GM18861 (cell line): ENCODE measurements around the gene ZAR1.
"Not testable (repeated sequence)": the region's sequence is repeated elsewhere in the genome, so short reads cannot be mapped to it uniquely, and the experiment has no call there.

Source experiments
- ATAC-seq: cut with Tn5 transposase; IDR thresholded peaks from one replicate; pipeline ENCODE4 v1.9.1; 2021; ENCODE audit not compliant: unreplicated experiment

The ZAR1 gene, protein sequence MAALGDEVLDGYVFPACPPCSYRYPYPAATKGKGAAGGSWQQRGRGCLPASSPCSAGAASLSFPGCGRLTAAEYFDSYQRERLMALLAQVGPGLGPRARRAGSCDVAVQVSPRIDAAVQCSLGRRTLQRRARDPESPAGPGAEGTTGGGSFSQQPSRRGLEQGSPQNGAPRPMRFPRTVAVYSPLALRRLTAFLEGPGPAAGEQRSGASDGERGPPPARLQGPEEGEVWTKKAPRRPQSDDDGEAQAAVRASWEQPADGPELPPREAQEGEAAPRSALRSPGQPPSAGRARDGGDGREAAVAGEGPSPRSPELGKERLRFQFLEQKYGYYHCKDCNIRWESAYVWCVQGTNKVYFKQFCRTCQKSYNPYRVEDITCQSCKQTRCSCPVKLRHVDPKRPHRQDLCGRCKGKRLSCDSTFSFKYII

DNA sequence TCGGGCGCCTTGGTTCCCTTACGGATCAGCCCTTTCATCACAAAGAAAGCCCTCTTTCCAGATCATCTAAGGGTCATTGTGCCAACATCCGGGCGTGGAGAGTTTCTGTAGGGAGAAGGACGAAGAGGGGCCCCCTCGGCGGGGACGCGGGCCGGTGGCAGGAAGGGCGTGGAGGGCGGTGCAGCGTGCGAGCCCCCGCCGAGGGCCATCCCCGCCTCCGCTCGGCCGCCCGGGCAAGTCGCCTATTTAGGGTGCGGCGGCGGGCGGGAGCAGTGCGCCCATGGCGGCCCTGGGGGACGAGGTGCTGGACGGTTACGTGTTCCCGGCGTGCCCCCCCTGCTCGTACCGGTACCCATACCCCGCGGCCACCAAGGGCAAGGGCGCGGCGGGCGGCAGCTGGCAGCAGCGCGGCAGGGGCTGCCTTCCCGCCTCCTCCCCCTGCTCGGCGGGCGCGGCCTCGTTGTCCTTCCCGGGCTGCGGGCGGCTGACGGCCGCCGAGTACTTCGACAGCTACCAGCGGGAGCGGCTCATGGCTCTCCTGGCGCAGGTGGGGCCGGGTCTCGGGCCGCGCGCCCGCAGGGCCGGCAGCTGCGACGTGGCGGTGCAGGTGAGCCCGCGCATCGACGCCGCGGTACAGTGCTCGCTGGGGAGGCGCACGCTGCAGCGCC is at the start of gene ZAR1:
Gene ZAR1 (plus strand): TSS at position 241 of the 668 bp plus-strand sequence. CDS start 40 bp downstream, at position 281.
- no peak for ATAC-seq

DNA sequence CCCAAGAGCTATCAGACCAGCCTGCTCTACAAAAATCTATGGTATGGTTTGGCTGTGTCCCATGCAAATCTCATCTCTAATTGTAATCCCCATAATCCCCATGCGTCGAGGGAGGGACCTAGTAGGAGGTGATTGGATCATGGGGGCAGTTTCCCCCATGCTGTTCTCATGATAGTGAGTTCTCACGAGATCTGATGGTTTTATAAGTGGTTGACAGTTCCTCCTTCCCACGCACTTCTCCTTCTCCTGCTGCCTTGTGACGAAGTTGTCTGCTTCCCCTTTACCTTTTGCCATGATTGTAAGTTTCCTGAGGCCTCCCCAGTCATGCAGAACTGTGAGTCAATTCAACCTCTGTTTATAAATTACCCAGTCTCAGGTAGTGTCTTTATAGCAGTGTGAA is 49.1 kb upstream of the ZAR1 start:
- not testable (repeated sequence) for ATAC-seq

DNA sequence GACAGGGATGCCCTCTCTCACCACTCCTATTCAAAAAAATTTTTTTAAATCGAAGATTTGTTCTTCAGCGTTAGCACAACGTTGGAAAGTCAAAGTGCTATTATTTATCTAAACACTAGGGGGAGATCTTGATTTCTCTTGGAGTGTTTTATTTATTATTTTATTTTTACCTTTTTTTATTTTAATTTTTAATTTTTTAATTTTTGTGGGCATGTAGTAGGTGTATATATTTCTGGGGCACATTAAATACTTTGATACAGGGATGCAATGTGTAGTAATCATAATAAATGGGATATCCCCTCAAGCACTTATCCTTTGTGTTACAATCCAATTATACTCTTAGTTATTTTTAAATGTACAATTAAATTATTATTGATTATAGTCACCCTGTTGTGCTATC is 44.3 kb upstream of the ZAR1 start:
- ATAC-seq = no peak

DNA sequence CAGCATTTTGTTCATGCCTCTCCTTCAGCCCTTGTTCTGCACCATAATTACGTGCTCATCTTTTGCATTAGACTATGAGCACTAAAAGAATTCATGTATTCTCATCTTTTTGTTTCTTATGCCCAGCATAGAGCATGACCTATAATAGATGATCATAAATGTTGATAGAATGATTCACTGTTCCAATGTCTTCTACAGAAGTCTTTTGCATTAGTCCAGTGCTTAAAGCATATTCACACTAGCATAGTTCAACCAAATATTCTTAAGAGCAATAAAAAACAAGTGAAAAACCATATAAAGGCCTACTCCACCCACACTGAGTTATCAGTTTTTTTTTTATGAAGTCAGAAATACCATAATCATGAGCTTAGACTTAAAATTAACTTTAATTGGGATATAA is 43.4 kb upstream of the ZAR1 start:
- ATAC-seq = no peak

DNA sequence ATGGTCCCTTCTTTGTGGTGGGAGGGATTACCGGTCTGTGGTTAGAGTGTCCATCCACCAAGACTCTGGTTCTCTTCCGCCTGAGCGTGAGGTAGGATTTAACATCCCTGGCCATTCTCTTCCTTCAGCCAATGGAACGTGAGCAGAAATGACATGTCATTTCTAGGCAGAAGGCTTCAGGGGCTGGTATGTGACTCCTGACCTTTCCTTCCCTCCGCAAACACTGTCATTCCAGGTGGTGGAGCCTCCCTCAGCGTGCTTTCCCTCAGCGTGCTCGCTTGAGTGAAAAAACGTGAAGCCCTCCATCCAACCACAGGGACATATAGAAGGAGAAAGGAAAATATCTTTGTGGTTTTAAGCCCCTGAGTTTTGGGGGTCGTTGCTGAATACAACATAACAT is 40.9 kb upstream of the ZAR1 start:
- no peak for ATAC-seq

DNA sequence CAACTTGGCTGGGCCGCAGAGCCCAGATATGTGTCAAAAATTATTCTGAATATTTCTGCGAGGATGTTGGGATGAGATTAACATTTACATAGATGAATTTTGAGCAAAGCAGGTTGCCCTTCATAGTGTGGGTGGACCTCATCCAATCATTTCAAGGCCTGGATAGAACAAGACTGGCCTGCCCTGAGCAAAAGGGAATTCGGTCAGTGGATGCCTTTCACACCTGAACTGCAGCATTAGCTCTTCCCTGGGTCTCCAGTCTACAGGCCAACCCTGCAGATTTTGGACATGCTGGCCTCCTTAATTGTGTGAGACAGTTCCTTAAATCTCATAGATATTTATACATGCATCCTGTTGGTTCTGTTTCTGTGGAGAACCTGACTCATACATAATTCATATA is 39.3 kb upstream of the ZAR1 start:
- no peak for ATAC-seq

DNA sequence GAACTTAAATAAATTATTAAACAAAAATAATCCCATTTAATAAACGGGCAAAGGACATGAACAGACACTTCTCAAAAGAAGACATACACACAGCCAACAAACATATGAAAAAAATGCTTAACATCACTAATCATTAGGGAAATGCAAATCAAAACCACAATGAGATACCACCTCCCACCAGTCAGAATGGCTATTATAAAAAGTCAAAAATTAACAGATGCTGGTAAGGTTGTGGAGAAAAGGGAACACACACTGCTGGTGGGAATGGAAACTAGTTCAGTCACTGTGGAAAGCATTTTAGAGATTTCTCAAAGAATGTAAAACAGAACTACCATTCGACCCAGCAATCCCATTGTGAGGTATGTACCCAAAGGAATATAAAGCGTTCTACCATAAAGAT is 38.4 kb upstream of the ZAR1 start:
- ATAC-seq = peak; percentile 57

DNA sequence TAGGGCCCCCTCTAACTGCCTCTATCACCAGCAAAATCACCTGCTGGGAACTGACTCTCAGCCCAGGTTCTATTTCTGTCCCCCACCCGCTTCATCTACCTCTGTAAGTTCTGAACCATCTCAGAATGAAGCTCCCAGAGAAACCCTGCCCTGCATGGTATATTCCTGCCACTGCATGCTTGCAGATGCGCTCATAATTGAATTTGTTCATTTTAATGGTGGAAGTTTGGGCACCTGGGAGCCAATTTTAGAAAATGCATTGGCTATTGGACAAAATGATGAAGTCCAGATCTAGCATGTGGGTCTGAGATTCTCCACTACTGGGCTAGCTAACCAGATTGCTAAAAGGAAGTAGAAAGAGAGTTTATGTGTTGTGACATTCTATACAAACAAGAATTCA is 35.5 kb upstream of the ZAR1 start:
- no peak for ATAC-seq

DNA sequence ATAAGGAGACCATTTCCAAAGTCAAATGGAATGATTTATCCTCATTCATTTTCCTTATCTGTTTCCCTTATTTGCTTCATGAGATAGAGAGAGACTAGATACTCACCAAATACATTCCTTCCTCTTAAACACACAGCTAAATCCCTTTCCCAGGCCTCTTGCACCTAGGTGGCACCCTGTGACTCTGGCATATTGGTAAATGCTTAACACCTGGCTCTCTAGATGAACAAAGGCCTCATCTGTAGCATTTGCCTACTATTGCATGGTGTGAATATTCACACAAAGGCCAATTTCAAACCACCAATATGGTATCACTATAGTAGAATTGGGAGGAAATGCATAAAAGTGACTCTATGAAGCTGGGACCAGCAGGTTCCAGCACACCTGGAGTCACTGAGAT is 29.1 kb upstream of the ZAR1 start:
- ATAC-seq = no peak

DNA sequence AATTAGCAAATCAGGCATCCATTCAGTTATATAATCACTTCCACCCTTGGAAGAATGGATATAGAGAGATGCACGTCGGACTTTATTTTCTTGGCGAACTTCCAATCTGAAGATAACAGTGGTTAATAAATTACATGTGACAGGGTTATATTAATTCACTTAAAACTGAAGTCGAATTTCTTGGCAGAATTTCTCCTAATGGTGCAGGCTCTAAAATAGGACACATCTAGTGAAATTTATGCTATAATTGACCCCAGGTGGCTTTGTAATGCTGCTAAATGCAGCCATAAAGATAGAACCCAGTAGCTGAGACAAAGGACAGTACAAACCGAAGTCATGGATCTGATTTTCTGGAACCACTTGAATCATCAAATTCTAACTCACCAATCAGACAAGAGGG is 27.7 kb upstream of the ZAR1 start:
- no peak for ATAC-seq

DNA sequence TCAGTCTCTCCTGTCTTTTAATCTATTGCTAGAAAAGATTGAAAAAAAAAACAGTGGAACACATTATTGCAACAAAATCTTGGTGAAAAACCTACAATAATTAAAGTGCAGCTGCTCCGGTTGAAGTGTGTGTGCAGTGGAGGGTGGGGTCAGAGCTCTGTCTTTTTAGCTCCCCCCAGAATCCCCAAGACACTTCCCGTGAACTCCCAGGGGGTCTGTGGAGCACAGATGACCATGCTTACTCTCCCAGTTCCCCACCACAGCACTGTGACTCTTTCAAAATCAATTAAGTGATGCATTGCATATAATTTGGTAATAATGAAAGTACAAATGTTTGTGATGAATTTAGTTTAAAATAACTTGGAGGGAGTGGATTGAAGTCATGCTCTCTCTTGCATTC is 22.6 kb upstream of the ZAR1 start:
- ATAC-seq = no peak

DNA sequence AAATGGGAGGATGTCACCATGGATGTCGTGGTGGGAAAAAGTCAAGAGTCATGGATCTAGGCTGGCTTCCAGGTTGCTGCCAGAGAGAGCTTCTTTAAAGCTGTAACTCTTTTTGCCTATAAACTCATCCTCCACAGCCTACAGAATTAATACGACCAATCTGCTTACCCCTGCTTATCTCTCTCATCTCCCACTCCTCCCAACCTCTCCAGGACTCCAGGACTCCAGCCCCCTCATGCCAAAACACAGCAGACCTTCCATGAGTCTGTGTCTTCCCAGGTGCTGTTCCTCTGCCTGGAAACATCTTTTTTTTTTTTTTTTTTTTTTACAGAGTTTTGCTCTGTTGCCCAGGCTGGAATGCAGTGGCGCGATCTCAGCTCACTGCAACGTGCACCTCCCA is 22.2 kb upstream of the ZAR1 start:
- ATAC-seq = no peak

DNA sequence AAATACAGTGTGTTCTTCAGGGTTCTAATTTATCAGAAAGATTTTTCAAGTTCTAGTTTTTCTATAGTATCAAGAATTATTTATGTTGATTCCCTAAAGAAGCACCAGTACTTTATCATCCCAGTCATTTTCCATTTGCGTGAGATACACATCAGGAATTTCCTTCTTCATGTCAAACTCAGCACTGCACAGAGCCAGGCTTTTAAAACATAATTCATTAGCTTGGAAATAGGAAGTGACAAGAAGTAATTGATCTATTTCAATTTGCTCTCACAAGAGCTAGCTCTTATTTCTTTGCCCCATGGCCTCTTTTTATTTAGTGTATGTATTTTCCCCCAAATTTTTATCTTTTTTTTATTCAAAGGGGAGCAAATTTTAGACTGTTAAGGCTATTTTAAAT is 19.9 kb upstream of the ZAR1 start:
- no peak for ATAC-seq

DNA sequence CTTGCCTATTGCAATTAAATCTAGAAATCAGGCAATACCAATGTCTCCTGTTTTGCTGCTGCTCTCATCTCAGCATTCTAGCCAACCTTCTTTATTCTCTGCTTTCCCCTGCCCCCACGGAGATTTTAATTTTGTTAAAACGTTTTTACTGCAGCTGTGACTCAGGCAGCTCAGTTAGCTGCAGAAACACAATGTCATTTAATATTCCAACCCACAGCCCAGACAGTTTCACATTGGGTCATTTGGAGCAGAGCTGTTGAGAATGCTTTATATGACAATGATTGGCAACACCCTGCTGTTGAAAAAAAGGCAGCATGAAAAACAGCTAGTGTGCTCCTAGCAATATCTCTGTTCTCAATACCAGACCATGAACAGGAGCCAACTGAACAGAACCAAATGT is 19.5 kb upstream of the ZAR1 start:
- ATAC-seq = no peak

DNA sequence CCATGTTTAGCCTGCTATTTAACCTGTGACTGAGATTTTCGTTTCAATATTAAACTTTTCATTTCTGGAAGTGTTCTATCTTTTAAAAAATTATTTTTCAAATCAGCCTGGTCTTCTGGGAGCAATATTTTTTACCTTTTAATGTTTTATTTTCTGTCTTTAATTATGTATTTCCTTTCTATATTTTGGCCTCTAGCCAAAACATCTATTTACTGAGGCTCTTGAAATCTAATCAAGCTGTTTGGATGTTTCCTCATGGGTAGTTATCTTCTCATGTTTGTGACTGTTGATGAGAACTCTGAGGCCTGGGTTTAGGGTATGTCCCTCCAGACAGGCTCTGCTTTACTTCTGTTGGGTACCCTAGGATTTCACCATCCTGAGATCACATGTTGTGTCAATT is 17.3 kb upstream of the ZAR1 start:
- ATAC-seq = no peak

DNA sequence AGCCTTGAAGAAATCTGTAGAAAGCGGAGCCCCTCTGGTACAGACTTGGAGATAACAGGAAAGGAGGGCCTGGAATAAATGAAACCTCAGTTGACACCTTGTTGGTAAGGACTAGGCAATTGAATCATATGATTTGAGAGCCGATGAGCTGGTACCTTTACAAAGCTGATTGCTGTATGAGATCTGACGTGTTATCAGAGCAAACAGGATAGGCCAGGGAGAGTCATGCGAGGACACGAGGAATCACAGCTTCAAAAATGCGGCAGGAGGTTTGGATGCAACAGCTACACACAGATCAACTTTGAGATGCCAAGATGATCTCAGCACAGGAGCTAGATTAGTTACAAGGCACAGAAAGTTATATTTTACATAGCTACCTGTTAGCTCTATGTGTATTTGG is 14.3 kb upstream of the ZAR1 start:
- ATAC-seq = no peak

DNA sequence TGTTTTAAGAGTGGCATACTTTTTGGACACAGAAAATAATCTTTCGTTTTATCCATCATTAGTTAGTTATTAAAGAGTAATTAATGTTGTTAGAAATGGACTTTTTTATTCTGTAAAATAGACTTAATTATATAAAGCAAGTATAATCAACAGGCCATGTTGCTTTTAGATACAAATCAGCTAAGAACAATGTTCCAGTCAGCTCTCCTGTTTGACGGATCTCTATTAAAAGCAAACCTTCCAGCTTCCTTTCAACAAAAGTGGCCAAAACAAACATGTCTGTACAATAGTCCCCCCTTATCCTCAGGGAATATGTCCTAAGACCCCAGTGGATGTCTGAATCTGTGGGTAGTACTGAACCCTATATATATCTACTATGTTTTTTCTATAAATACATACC is 11.8 kb upstream of the ZAR1 start:
- ATAC-seq = no peak

DNA sequence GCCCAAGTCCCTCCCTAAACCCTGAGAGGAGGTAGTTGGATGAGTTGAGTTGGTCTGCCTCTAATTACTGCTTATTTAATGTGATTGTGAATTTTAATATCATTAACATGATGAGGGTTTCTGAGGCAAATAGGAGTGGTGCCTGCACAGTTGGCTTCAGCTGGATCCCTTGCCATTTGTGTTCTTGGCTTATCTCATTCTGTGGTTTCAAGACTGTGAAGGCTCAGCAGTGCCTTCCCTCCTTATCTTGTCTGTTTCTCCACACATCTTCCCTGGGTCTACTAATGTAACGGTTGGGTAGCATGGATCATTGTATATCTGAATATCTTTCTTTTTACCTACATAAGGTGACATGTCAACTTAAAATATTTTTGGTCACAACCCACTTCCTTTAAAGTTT is 8.5 kb upstream of the ZAR1 start:
- ATAC-seq = no peak

DNA sequence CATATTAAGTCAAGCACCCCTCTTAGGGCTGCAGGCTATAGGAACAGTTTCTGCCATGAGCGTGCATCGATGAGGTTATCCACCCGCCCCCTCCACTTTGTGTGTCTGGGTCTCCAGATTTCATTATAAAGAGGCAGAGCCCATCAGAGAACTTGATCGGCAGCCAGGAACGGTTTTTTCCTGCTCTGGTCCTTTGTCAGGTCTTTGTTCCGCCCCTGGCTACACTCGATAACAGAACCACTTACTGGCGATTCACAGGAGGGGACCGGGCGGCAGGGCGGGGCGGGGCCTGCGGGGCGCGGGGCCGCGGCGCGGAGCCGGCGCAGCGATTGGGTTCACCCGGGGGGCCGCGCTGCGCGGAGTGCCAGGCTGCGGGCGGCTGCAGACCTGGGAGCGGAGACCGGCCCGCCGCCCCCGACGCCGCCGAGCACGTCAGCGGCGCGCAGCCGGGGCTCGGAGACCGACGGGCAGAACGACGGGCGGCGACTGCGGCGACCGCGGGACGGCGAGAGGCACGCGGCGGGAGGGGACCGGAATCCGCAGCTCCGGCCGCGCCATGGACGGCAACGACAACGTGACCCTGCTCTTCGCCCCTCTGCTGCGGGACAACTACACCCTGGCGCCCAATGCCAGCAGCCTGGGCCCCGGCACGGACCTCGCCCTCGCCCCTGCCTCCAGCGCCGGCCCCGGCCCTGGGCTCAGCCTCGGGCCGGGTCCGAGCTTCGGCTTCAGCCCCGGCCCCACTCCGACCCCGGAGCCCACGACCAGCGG is 6.9 kb upstream of the ZAR1 start, which contains the start of gene SLC10A4:
Gene SLC10A4 (plus strand): TSS at position 338 of the 771 bp plus-strand sequence. CDS start 219 bp downstream, at position 557.
- no peak for ATAC-seq

DNA sequence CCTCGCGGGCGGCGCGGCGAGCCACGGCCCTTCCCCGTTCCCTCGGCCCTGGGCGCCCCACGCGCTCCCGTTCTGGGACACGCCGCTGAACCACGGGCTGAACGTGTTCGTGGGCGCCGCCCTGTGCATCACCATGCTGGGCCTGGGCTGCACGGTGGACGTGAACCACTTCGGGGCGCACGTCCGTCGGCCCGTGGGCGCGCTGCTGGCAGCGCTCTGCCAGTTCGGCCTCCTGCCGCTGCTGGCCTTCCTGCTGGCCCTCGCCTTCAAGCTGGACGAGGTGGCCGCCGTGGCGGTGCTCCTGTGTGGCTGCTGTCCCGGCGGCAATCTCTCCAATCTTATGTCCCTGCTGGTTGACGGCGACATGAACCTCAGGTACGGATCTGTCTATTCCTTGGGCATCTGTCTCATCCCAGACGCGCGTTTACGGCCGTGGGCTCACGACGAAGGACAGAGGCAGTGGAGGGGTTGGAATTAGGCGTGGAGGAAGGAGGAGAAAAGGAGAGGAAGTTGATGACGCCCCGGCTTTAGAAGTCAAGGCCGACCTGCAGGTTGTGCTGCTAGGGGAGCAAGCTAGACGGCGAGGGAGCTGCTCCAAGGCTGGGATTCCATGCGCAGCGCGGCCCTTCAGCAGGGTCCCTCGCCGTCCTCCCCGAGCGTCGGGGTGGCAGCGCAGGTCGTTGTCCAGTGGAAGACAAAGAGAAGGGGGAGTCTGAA is 6.1 kb upstream of the ZAR1 start:
- ATAC-seq = no peak

DNA sequence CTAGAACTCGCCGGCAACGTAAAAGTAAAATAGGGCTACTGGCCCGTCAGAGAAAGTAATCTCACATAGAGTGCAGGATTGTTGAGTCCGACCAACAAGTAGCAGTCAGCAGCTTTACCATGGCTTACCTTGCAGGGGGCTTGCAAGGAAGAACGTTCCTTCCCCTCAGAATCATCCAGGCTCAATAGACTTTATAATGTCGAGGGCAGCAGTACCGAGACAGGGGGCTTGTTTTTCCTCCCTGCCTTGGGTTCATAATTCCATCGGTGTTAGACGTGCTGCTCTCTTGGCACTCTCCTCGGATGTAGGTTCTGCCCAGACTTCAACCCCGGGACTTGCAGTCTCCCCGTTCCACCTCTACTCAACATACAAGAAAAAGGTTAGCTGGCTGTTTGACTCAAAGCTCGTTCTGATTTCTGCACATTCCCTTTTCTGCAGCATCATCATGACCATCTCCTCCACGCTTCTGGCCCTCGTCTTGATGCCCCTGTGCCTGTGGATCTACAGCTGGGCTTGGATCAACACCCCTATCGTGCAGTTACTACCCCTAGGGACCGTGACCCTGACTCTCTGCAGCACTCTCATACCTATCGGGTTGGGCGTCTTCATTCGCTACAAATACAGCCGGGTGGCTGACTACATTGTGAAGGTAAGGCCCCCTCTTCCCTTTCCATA is 5.4 kb upstream of the ZAR1 start:
- ATAC-seq = no peak
